NCI-H2171 (cell line): ENCODE data around the gene PKHD1.

Experiments
- DNase-seq: peaks from one replicate; lab custom pipeline; 2025; lab: John Stamatoyannopoulos, UW

Gene PKHD1

DNA sequence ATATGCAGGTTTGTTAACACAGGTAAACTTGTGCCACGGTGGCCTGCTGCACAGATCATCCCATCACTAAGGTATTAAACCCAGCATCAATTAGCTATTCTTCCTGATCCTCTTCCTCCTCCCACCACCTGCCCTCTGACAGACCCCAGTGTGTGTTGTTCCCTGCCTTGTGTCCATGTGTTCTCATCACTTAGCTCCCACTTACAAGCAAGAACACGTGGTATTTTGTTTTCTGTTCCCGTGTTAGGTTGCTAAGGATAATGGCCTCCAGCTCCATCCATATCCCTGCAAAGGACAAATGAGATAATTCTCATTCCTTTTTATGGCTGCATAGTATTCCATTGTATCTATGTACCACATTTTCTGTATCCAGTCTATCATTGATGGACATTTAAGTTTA lies 294.0 kb downstream of the PKHD1 start:
- DNase-seq: no peak

DNA sequence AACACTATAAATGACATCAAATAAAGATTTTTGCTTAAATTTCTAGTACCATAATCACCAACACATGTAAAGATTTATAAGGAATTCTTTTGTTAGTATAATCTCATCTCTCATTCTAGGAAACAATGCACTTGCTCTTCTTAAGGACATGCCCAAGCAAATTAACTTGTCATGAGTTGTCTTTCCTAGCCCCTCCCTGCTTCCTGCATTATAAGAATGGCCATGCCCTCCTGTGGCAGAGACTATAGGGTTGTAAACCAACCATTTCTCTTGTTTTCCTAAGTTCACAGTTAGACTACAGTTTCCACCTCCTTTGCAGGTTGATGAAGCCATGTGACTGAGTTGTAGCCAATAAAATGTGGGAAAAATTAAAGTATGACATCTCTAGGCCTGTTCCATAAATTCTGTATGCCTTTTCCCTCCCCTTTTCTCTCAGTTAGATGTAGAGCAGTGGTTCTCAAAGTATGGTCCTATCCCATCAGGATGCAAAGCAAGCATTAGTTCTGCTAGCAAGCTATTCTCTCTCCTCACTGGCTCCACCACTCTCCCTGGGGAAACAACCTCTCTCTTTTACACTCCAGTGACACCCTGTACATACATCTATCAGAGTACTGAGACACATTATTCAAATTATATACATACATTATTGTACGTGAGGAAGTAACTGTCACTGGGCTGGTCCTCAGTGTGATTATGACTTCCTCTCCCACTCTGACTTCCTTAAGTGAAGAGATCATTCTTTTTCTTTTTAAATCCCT lies 295.0 kb downstream of the PKHD1 start:
- no peak for DNase-seq

DNA sequence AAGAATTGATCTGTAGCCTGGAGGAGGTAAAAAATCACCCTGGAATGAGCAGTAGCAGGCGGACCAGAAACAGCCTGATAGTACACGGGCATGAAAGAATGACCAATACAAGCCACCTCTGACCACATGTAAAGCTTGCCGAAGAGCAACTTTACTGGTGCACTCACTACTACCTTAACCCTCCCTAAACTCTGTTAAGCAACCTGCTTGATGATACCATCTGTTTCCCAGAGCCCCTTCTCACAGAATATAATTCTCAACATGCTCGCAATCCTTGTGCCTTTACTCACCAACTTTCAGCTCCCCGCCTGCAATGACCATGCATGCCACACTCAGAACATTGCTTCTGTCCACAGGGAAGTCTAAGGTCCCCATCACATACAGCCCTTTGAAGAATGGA lies 296.5 kb downstream of the PKHD1 start:
- DNase-seq: no peak

- no peak for DNase-seq
Measured at GRCh38 chr6:51788121-51788520, 299.3 kb downstream of the PKHD1 start.

GRCh38 chr6:51778666-51779065 lies 308.7 kb downstream of the PKHD1 start:
- no peak for DNase-seq

GRCh38 chr6:51777618-51778017 lies 309.8 kb downstream of the PKHD1 start:
- no peak for DNase-seq

GRCh38 chr6:51775942-51776860 lies 311.2 kb downstream of the PKHD1 start:
- DNase-seq: no peak

DNA sequence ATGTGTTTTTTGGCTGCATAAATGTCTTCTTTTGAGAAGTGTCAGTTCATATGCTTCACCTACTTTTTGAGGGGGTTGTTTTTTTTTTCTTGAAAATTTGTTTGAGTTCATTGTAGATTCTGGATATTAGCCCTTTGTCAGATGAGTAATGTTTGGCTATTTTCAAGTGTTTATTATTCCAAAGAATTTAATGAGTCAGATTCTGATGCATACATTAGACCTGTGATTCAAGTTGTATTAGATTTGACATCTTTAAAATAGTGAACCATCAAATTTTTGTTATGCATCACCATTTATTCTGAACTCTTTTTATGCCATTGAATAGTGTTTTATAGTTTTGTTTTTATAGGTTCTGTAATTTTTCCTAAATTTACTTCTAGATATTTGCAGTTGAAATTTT lies 319.3 kb downstream of the PKHD1 start:
- DNase-seq: no peak

- no peak for DNase-seq
Measured at GRCh38 chr6:51765230-51765629, 322.2 kb downstream of the PKHD1 start.

- no peak for DNase-seq
Measured at GRCh38 chr6:51753635-51754034, 333.8 kb downstream of the PKHD1 start.

DNA sequence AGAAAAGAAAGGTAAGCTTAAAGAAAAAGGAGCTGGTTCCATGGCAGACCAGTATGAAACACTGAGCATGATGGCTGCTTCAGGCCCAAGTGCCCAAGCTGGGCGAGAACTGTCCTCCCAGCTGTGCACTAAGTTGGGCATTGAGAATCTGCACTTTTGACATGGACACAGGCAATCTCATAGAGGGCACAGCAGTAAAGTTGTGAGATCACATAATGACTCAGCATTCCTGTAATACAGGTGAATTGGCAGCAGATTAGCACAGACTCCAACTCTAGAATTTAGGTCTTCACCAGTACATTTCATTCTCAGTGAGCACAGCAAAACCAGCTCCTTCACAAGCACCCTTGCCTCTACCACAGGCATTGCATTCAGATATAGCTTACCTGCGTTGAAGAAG lies 343.4 kb downstream of the PKHD1 start:
- DNase-seq: no peak

DNA sequence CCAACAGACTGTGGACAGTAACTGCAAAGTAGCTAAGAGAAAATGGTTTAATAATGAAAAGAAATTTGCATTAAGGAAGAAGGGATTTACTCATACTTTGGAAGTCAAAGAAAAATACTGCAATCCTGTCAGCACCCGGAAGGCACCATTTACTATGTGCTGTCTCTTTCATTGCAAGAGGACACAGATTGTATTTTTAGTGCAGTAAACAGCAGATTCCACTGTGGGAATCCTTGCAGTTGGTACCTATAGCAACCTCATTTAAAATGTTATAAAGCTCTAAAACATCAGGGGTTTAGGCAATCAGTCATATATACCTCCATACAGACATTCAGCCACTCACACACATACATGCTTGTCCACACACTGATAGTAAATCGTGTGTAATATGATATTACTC lies 346.8 kb downstream of the PKHD1 start:
- DNase-seq: no peak

DNA sequence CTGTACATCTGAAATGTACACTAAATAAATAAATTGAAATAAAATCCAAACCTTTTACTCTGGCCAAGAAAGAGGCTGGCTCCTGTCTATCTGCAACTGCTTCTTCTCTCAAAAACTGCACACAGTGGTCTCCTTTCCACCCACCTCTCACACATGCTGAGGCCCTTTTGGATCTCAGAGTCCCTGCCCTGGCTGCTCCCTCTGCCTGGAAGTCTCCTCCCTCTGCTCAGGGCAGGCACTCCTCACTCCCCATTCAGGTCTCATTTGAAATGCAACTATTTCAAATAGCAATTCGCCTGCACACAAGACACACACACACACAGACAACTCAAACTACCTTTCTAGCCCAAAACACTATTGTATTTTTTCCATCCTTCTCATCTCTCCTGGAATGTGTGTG lies 348.8 kb downstream of the PKHD1 start:
- no peak for DNase-seq

DNA sequence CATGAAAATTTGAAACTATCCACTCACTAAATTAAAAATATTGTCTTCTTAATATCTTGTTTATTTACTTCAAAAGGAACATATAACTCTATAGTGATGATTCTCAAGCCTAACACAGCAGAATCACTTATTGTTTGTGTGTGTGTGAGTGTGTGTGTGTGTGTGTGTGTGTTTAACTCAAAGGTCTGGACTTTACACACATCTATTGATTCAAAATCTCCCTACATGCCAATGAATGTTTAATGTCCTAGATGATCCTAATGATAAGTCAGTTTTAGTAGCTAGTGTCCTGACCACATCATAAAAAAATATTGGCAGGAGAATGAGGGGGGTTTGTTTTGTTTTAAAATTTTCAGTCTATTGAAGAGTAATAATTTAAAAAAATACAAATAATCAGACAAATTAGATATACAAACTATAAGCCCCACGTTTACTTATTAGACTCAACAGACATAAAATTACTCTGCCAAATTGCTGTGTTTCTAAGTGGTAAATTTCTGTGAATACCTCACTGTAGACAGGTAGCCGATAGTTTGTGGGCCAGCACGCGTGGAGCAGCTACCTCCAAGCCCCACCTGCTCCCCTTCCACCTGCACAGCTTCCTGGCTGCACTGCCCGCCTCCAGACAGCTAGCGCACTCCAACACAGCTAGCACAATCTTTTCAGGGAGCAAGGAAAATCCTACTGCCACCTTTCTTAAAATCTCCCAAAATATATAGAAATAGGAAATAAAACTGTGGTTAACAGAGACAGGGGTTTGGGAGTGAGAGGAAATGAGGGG lies 349.6 kb downstream of the PKHD1 start:
- DNase-seq: no peak

GRCh38 chr6:51725155-51725554 lies 362.3 kb downstream of the PKHD1 start:
- no peak for DNase-seq

- DNase-seq: no peak
Measured at GRCh38 chr6:51720327-51720726, 367.1 kb downstream of the PKHD1 start.

GRCh38 chr6:51719297-51719696 lies 368.1 kb downstream of the PKHD1 start:
- DNase-seq: no peak

DNA sequence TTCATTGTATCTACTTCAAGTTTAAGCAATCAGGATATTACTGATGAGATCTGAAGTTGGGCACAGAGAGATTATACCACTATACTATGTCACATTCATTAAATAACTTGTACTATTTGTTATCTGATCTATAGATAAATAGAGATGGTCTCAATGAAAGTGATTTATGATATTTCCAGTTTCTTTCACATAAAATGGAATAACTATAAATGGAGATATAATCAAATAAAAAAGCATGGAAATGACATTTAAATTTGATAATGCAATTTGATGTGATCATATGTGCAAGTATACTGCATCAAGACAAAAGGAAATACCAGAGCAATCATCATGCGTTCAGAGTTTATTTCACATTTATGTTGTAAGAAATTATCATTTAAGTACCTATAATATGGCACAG lies 368.9 kb downstream of the PKHD1 start:
- DNase-seq: no peak

GRCh38 chr6:51717477-51717876 lies 369.9 kb downstream of the PKHD1 start:
- DNase-seq: no peak

GRCh38 chr6:51711876-51712275 lies 375.5 kb downstream of the PKHD1 start:
- no peak for DNase-seq

DNA sequence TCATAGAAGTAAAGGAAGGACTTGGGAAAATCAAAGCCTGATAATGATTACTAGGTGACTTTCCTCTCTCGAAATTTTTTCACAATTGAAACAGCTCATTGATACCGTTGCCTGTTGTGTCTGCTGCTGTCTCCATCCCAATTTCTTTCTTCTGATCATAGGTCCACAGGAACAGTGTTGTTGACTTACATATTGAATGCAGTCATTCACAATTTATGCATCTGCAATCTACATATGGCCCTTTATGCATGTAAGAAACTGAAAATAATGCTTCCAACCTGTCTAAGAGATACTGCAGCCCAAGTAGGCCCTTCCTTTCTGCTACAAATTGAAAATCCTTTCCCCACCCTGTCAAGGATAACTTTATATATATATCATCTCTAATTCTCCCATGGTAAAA lies 381.3 kb downstream of the PKHD1 start:
- no peak for DNase-seq

DNA sequence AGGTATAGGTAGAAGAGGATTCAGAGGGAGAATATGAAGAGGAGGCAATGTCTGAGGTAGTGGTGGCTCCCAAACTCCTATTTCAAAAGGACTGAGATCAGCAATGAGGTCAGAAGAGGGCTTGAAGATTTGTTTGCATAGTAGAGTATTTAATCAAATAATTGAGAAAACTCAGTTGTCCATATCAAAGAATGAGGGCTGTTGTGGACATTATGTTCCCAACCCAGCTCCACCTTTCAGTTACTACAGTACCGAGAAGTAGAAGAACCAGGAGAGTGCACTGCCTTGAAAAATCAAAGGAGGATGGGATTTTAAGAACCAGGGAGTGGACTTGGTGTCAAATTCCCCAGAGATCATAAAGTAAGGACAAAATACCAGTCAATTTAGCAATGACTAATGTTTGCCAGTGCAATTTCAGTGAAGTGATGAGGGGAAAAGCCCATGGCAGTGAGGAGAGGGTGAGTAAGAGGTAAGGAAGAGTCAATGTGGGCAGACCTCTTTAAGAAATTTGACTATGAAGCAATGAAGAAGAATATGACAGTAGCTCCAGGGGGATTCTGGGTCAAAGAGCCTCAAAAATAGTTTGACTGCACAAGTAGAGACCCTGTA lies 382.4 kb downstream of the PKHD1 start:
- no peak for DNase-seq
